ENCODE data around the gene SYNJ2. TPM values are rescaled to one million over a fixed set of nuclear protein-coding genes. Genes with fewer than 3 reads are reported as not detected.

SYNJ2 gene
- total RNA-seq, 1 donor, result 19.2 TPM

GRCh38 chr6:158061361-158061708 lies 79.7 kb downstream of the SYNJ2 start:
- H3K4me3 ChIP-seq (ENCODE audit: low read length), result no peak overlapping the region
- no peaks in the 10 kb centered on the region for H3K27me3 ChIP-seq (ENCODE audit: insufficient read depth, low read length)
- H3K9me3 ChIP-seq (ENCODE audit: low read depth, low read length), result no peaks in the 10 kb centered on the region
- peaks cover 32% of the 10 kb centered on the region for H3K4me1 ChIP-seq (ENCODE audit: insufficient read depth, low read length)

GRCh38 chr6:158061709-158062461 lies 80.2 kb downstream of the SYNJ2 start:
- Histone ChIP-seq H3K4me1 (ENCODE audit: insufficient read depth, low read length) (peaks cover 30% of the 10 kb centered on the region), H3K27me3 (ENCODE audit: insufficient read depth, low read length) (no peaks in the 10 kb centered on the region), H3K4me3 (ENCODE audit: low read length) (no peak overlapping the region), H3K9me3 (ENCODE audit: low read depth, low read length) (no peaks in the 10 kb centered on the region)

GRCh38 chr6:158063736-158064135 lies 82.1 kb downstream of the SYNJ2 start:
- Histone ChIP-seq H3K4me1 (ENCODE audit: insufficient read depth, low read length) (peaks cover 17% of the 10 kb centered on the region), H3K9me3 (ENCODE audit: low read depth, low read length) (no peaks in the 10 kb centered on the region), H3K27me3 (ENCODE audit: insufficient read depth, low read length) (no peaks in the 10 kb centered on the region), H3K4me3 (ENCODE audit: low read length) (no peak overlapping the region)

GRCh38 chr6:158064725-158065251 lies 83.1 kb downstream of the SYNJ2 start:
- no peaks in the 10 kb centered on the region for H3K9me3 ChIP-seq (ENCODE audit: low read depth, low read length)
- H3K4me3 ChIP-seq (ENCODE audit: low read length), result no peak overlapping the region
- H3K27me3 ChIP-seq (ENCODE audit: insufficient read depth, low read length), result no peaks in the 10 kb centered on the region
- peaks cover 17% of the 10 kb centered on the region for H3K4me1 ChIP-seq (ENCODE audit: insufficient read depth, low read length)

- H3K4me1 ChIP-seq (ENCODE audit: insufficient read depth, low read length), result peaks cover 7% of the 10 kb centered on the region
- no peaks in the 10 kb centered on the region for H3K27me3 ChIP-seq (ENCODE audit: insufficient read depth, low read length)
These were observed 84.6 kb downstream of the SYNJ2 start for GRCh38 chr6:158066136-158066781.

GRCh38 chr6:158067436-158068015 lies 85.9 kb downstream of the SYNJ2 start:
- H3K4me3 ChIP-seq (ENCODE audit: low read length), result no peak overlapping the region
- H3K4me1 ChIP-seq (ENCODE audit: insufficient read depth, low read length), result peaks cover 15% of the 10 kb centered on the region
- no peaks in the 10 kb centered on the region for H3K27me3 ChIP-seq (ENCODE audit: insufficient read depth, low read length)
- no peaks in the 10 kb centered on the region for H3K9me3 ChIP-seq (ENCODE audit: low read depth, low read length)

More at GRCh38 chr6:158066136-158066781, 84.6 kb downstream of the SYNJ2 start:
- Histone ChIP-seq H3K4me3 (ENCODE audit: low read length) (no peak overlapping the region), H3K9me3 (ENCODE audit: low read depth, low read length) (no peaks in the 10 kb centered on the region)

- no peaks in the 10 kb centered on the region for H3K9me3 ChIP-seq (ENCODE audit: low read depth, low read length)
- H3K27me3 ChIP-seq (ENCODE audit: insufficient read depth, low read length), result no peaks in the 10 kb centered on the region
- no peak overlapping the region for H3K4me3 ChIP-seq (ENCODE audit: low read length)
- H3K4me1 ChIP-seq (ENCODE audit: insufficient read depth, low read length), result peaks cover 15% of the 10 kb centered on the region
These were observed 86.7 kb downstream of the SYNJ2 start for GRCh38 chr6:158068156-158068892.

- H3K9me3 ChIP-seq (ENCODE audit: low read depth, low read length), result no peaks in the 10 kb centered on the region
- H3K4me3 ChIP-seq (ENCODE audit: low read length), result no peak overlapping the region
- no peaks in the 10 kb centered on the region for H3K27me3 ChIP-seq (ENCODE audit: insufficient read depth, low read length)
- peaks cover 15% of the 10 kb centered on the region for H3K4me1 ChIP-seq (ENCODE audit: insufficient read depth, low read length)
These were observed 87.5 kb downstream of the SYNJ2 start for GRCh38 chr6:158068893-158069799.

- H3K27me3 ChIP-seq (ENCODE audit: insufficient read depth, low read length), result no peaks in the 10 kb centered on the region
- no peaks in the 10 kb centered on the region for H3K9me3 ChIP-seq (ENCODE audit: low read depth, low read length)
- peaks cover 15% of the 10 kb centered on the region for H3K4me1 ChIP-seq (ENCODE audit: insufficient read depth, low read length)
- H3K4me3 ChIP-seq (ENCODE audit: low read length), result no peak overlapping the region
These were observed 88.1 kb downstream of the SYNJ2 start for GRCh38 chr6:158069800-158070195.

- no peaks in the 10 kb centered on the region for H3K9me3 ChIP-seq (ENCODE audit: low read depth, low read length)
- no peaks in the 10 kb centered on the region for H3K27me3 ChIP-seq (ENCODE audit: insufficient read depth, low read length)
- H3K4me1 ChIP-seq (ENCODE audit: insufficient read depth, low read length), result peaks cover 15% of the 10 kb centered on the region
- no peak overlapping the region for H3K4me3 ChIP-seq (ENCODE audit: low read length)
These were observed 88.8 kb downstream of the SYNJ2 start for GRCh38 chr6:158070513-158070912.

GRCh38 chr6:158071121-158072082 lies 89.7 kb downstream of the SYNJ2 start:
- H3K4me3 ChIP-seq (ENCODE audit: low read length), result no peak overlapping the region
- H3K4me1 ChIP-seq (ENCODE audit: insufficient read depth, low read length), result peaks cover 15% of the 10 kb centered on the region
- H3K27me3 ChIP-seq (ENCODE audit: insufficient read depth, low read length), result no peaks in the 10 kb centered on the region
- H3K9me3 ChIP-seq (ENCODE audit: low read depth, low read length), result no peaks in the 10 kb centered on the region

- H3K9me3 ChIP-seq (ENCODE audit: low read depth, low read length), result no peaks in the 10 kb centered on the region
- no peaks in the 10 kb centered on the region for H3K27me3 ChIP-seq (ENCODE audit: insufficient read depth, low read length)
- H3K4me3 ChIP-seq (ENCODE audit: low read length), result no peak overlapping the region
- peaks cover 15% of the 10 kb centered on the region for H3K4me1 ChIP-seq (ENCODE audit: insufficient read depth, low read length)
These were observed 90.5 kb downstream of the SYNJ2 start for GRCh38 chr6:158072083-158072721.

- Histone ChIP-seq H3K27me3 (ENCODE audit: insufficient read depth, low read length) (no peaks in the 10 kb centered on the region), H3K4me3 (ENCODE audit: low read length) (no peak overlapping the region), H3K9me3 (ENCODE audit: low read depth, low read length) (no peaks in the 10 kb centered on the region), H3K4me1 (ENCODE audit: insufficient read depth, low read length) (peaks cover 13% of the 10 kb centered on the region)
These were observed 92.1 kb downstream of the SYNJ2 start for GRCh38 chr6:158073776-158074175.

All from mononuclear cell (primary cell).